Ovary (tissue), 9 donors: ENCODE results near the gene C1orf159. TPM values are rescaled to one million over a fixed set of nuclear protein-coding genes. Genes with fewer than 3 reads are reported as not detected.

Experiments used
- DNase-seq, 5 donors: peaks; one replicate each; pipeline ENCODE4 v3.0.0-alpha.2; 2019 to 2020
- H3K27ac ChIP-seq, 2 donors: fragments of 200-600 bp; one replicate each; pipeline versions ENCODE4 v1.5.1 to v1.8.0; 2019 to 2022
- H3K27me3 ChIP-seq: fragments of 200-600 bp; one replicate; pipeline ENCODE4 v1.8.0; 2022
- H3K36me3 ChIP-seq: fragments of 200-600 bp; sonication (generic); one replicate; pipeline ENCODE4 v1.5.1; 2019
- H3K4me1 ChIP-seq: one replicate; pipeline ENCODE4 v1.8.1; 2013; ENCODE audit warnings: mild to moderate bottlenecking, moderate library complexity; ENCODE audit not compliant: insufficient read depth
- H3K4me3 ChIP-seq: fragments of 200-600 bp; sonication (generic); one replicate; pipeline ENCODE4 v1.5.1; 2017
- H3K9me3 ChIP-seq, 2 donors: fragments of 200-600 bp in 1 of 2; sonication (generic) in 1 of 2; one replicate each; pipeline versions ENCODE4 v1.5.1 to v1.8.1; 2013 to 2019; ENCODE audit warnings: mild to moderate bottlenecking in 1 of 2, moderate library complexity in 1 of 2
- CTCF ChIP-seq, 3 donors: fragments of 450-650 bp in 2 of 3; fragments of 200-600 bp in 1 of 3; IDR thresholded peaks; one replicate each; pipeline versions ENCODE4 v1.5.1 to v1.8.0; 2016 to 2022; ENCODE audit warnings: antibody characterized with exemption in 3 of 3, mild to moderate bottlenecking in 1 of 3
- EP300 ChIP-seq: sonication (generic); formaldehyde crosslinking; IDR thresholded peaks from one replicate; pipeline ENCODE4 v1.6.1; 2017; ENCODE audit warnings: antibody characterized with exemption
- POLR2A ChIP-seq: fragments of 450-650 bp; IDR thresholded peaks from one replicate; pipeline ENCODE4 v1.6.1; 2017; ENCODE audit warnings: antibody characterized with exemption, mild to moderate bottlenecking, moderate library complexity
- WGBS, 3 donors: extraction: QIAGEN DNeasy Blood & Tissue Kit in 1 of 3; methylation state at CpG; one replicate each; pipeline versions ENCODE4 v1.1.5 to v1.1.7; 2013 to 2017; 5-methylcytosine and 5-hydroxymethylcytosine counted together
- intact Hi-C, 4 donors: fragments of 100-400 bp; cut with DNase I; formaldehyde crosslinking; loops; one replicate each; pipeline versions ENCODE4 v1.11.0 to v1.15.1; 2022 to 2023
- polyA plus RNA-seq, 2 donors: library from polyadenylated mRNA; stranded (reverse); fragments of 200-250 nt in 1 of 2; fragments of 350-450 nt in 1 of 2; fragmentation: Illumina TruSeq in 1 of 2; extraction: RNeasy Lipid Tissue Mini Kit (QIAGEN cat#74804) in 1 of 2; gene quantifications; one replicate each; pipeline ENCODE4 v1.2.3, GENCODE V29; 2013 to 2014
- total RNA-seq, 7 donors: library from RNA; depleted of rRNA in 2 of 7; stranded (reverse); fragments of >200 nt in 2 of 7; fragmentation: NEBNext Ultra II Directional in 3 of 7; extraction: Animal tissue kit (Norgen Biotek cat#: 25700) in 3 of 7; gene quantifications; one replicate each; pipeline versions ENCODE4 v1.1.0 to v1.2.4, GENCODE V29; 2016 to 2023
- donor health status: DM: no; HTN: no; CAD: no; lungs with moderate emphysema.
- donor health status: DM: no; HTN: no; CAD: no.
- donor health status: Bipolar disorder and iron deficiency.
- donor health status: DM: yes; HTN: yes; CAD: no.
- donor health status: DM: no; HTN: no; CAD: no.
- donor health status: DM: yes; HTN: yes; CAD: no.

The C1orf159 gene
- total and polyA plus RNA-seq, 9 donors, result 0.28 to 22.1 (median 9.4) TPM

- Histone ChIP-seq H3K36me3 (no peaks in the 10 kb centered on the region), H3K4me3 (no peak overlapping the region), H3K4me1 (peaks cover 3% of the 10 kb centered on the region), H3K27me3 (no peaks in the 10 kb centered on the region), H3K27ac (no peak overlapping the region), H3K9me3 (no peaks in the 10 kb centered on the region)
- TF ChIP-seq EP300 (no peak), POLR2A (no peak), CTCF (IDR thresholded peaks at IDR 0.05) (no peak)
- intact Hi-C loops, result loop anchor here in 1 of 4 donors (10.0 kb wide), 1 partner anchor 257 kb away; the partner anchor contains the start of gene AURKAIP1
- peak in 3 of 5 donors; percentile 14 to 35 (median 30) for DNase-seq
- 73 to 77% (median 75%) methylated on average over 33 of the region's 33 CpGs for WGBS, 3 donors
Measured at GRCh38 chr1:1118011-1118875, 2.4 kb upstream of the C1orf159 start.

GRCh38 chr1:1117469-1117831, 1.6 kb upstream of the C1orf159 start:
- DNase-seq, result peak in 3 of 5 donors; percentile 41 to 44 (median 43)
- Histone ChIP-seq H3K27ac (no peak overlapping the region), H3K27me3 (no peaks in the 10 kb centered on the region), H3K4me3 (no peak overlapping the region), H3K36me3 (no peaks in the 10 kb centered on the region), H3K9me3 (no peaks in the 10 kb centered on the region), H3K4me1 (peaks cover 3% of the 10 kb centered on the region)
- intact Hi-C loops, result loop anchor here in 1 of 4 donors (10.0 kb wide), 1 partner anchor 257 kb away; the partner anchor contains the start of gene AURKAIP1
- no peak for TF ChIP-seq POLR2A
- WGBS, 3 donors, result 72 to 75% (median 75%) methylated on average over 20 of the region's 20 CpGs

- Histone ChIP-seq H3K27ac (no peak overlapping the region), H3K27me3 (no peaks in the 10 kb centered on the region), H3K9me3 (no peaks in the 10 kb centered on the region), H3K4me3 (peak overlapping the region; percentile 47), H3K4me1 (peaks cover 3% of the 10 kb centered on the region), H3K36me3 (no peaks in the 10 kb centered on the region)
- no peak for TF ChIP-seq CTCF (IDR thresholded peaks at IDR 0.05)
- TF ChIP-seq EP300, result no peak
- TF ChIP-seq POLR2A, result no peak
- 6 to 11% (median 11%) methylated on average over 19 to 47 of the region's 47 CpGs for WGBS, 3 donors
- DNase-seq, result peak in 1 of 5 donors; percentile 47
- intact Hi-C loops, result loop anchor here in 1 of 4 donors (10.0 kb wide), 1 partner anchor 258 kb away; the partner anchor contains the start of gene AURKAIP1
Measured at GRCh38 chr1:1116701-1117468, 996 bp upstream of the C1orf159 start.

GRCh38 chr1:1115136-1115785, 628 bp downstream of the C1orf159 start:
- H3K4me1 ChIP-seq, result peaks cover 3% of the 10 kb centered on the region
- no peaks in the 10 kb centered on the region for H3K27me3 ChIP-seq
- DNase-seq, result peak in 1 of 5 donors; percentile 66
- intact Hi-C loops, result loop anchor here in 1 of 4 donors (10.0 kb wide), 1 partner anchor 260 kb away; the partner anchor contains the start of gene AURKAIP1
- H3K36me3 ChIP-seq, result no peaks in the 10 kb centered on the region
- H3K27ac ChIP-seq, result no peak overlapping the region
- H3K4me3 ChIP-seq, result peak overlapping the region; percentile 47
- WGBS, 3 donors, result 2 to 5% (median 4%) methylated on average over 35 to 40 of the region's 41 CpGs
- H3K9me3 ChIP-seq, result no peaks in the 10 kb centered on the region
- TF ChIP-seq EP300 (no peak), POLR2A (no peak), CTCF (IDR thresholded peaks at IDR 0.05) (no peak)
